ENCODE data around the gene ENC1. TPM values are rescaled to one million over a fixed set of nuclear protein-coding genes. Genes with fewer than 3 reads are reported as not detected.

Gene ENC1
- total and polyA plus RNA-seq, 2 of the 8 experiments (the other 6 are each of a cell fraction or from before 2014, with no cell fraction given): 5.5 to 13.2 TPM

DNA sequence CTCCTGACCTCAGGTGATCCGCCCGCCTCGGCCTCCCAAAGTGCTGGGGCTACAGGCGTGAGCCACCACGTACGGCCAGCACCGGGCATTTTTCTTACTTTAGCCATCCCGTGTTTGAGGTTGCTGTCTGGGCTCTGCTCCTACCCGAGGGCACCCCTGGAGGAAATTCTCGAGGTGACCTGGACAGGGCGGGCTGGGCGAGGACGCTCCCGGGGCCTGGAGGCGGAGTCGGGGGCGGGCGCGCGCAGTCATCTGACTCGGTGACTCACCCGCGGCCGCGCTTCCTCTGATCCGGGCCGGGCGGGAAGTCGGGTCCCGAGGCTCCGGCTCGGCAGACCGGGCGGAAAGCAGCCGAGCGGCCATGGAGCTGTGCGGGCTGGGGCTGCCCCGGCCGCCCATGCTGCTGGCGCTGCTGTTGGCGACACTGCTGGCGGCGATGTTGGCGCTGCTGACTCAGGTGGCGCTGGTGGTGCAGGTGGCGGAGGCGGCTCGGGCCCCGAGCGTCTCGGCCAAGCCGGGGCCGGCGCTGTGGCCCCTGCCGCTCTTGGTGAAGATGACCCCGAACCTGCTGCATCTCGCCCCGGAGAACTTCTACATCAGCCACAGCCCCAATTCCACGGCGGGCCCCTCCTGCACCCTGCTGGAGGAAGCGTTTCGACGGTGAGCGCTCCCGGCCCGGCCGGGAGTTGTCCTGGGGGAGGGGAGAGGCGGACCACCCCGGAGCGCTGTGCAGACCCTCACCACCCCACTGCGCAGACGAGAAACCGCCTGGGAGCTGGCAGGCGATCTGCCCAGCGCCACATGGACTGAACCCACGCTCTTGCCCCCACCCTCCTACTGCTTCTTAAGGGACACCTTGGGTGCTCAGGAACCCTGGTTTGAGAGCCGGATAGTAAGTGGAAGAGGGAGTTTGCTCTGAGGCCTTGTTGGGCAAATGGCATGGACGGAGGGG lies 44.6 kb upstream of the ENC1 start, which contains the start of gene HEXB (continued):
- TF ChIP-seq, protein P1, sequence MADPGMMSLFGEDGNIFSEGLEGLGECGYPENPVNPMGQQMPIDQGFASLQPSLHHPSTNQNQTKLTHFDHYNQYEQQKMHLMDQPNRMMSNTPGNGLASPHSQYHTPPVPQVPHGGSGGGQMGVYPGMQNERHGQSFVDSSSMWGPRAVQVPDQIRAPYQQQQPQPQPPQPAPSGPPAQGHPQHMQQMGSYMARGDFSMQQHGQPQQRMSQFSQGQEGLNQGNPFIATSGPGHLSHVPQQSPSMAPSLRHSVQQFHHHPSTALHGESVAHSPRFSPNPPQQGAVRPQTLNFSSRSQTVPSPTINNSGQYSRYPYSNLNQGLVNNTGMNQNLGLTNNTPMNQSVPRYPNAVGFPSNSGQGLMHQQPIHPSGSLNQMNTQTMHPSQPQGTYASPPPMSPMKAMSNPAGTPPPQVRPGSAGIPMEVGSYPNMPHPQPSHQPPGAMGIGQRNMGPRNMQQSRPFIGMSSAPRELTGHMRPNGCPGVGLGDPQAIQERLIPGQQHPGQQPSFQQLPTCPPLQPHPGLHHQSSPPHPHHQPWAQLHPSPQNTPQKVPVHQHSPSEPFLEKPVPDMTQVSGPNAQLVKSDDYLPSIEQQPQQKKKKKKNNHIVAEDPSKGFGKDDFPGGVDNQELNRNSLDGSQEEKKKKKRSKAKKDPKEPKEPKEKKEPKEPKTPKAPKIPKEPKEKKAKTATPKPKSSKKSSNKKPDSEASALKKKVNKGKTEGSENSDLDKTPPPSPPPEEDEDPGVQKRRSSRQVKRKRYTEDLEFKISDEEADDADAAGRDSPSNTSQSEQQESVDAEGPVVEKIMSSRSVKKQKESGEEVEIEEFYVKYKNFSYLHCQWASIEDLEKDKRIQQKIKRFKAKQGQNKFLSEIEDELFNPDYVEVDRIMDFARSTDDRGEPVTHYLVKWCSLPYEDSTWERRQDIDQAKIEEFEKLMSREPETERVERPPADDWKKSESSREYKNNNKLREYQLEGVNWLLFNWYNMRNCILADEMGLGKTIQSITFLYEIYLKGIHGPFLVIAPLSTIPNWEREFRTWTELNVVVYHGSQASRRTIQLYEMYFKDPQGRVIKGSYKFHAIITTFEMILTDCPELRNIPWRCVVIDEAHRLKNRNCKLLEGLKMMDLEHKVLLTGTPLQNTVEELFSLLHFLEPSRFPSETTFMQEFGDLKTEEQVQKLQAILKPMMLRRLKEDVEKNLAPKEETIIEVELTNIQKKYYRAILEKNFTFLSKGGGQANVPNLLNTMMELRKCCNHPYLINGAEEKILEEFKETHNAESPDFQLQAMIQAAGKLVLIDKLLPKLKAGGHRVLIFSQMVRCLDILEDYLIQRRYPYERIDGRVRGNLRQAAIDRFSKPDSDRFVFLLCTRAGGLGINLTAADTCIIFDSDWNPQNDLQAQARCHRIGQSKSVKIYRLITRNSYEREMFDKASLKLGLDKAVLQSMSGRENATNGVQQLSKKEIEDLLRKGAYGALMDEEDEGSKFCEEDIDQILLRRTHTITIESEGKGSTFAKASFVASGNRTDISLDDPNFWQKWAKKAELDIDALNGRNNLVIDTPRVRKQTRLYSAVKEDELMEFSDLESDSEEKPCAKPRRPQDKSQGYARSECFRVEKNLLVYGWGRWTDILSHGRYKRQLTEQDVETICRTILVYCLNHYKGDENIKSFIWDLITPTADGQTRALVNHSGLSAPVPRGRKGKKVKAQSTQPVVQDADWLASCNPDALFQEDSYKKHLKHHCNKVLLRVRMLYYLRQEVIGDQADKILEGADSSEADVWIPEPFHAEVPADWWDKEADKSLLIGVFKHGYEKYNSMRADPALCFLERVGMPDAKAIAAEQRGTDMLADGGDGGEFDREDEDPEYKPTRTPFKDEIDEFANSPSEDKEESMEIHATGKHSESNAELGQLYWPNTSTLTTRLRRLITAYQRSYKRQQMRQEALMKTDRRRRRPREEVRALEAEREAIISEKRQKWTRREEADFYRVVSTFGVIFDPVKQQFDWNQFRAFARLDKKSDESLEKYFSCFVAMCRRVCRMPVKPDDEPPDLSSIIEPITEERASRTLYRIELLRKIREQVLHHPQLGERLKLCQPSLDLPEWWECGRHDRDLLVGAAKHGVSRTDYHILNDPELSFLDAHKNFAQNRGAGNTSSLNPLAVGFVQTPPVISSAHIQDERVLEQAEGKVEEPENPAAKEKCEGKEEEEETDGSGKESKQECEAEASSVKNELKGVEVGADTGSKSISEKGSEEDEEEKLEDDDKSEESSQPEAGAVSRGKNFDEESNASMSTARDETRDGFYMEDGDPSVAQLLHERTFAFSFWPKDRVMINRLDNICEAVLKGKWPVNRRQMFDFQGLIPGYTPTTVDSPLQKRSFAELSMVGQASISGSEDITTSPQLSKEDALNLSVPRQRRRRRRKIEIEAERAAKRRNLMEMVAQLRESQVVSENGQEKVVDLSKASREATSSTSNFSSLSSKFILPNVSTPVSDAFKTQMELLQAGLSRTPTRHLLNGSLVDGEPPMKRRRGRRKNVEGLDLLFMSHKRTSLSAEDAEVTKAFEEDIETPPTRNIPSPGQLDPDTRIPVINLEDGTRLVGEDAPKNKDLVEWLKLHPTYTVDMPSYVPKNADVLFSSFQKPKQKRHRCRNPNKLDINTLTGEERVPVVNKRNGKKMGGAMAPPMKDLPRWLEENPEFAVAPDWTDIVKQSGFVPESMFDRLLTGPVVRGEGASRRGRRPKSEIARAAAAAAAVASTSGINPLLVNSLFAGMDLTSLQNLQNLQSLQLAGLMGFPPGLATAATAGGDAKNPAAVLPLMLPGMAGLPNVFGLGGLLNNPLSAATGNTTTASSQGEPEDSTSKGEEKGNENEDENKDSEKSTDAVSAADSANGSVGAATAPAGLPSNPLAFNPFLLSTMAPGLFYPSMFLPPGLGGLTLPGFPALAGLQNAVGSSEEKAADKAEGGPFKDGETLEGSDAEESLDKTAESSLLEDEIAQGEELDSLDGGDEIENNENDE (IDR thresholded peaks at IDR 0.05; ENCODE audit: insufficient replicate concordance, low read length): no peak
- TF ChIP-seq TAF1 (IDR thresholded peaks at IDR 0.05; ENCODE audit: low read depth, low read length) (peak; percentile 87), POU5F1 (IDR thresholded peaks at IDR 0.05; ENCODE audit: low read depth, low read length) (no peak), KDM5A (IDR thresholded peaks at IDR 0.05; ENCODE audit: low read length) (no peak), CHD1 (IDR thresholded peaks at IDR 0.05; ENCODE audit: low read depth, low read length) (no peak), POLR2AphosphoS5 (IDR thresholded peaks at IDR 0.05; ENCODE audit: low read depth, low read length) (peak; percentile 88), BRCA1 (IDR thresholded peaks at IDR 0.05; ENCODE audit: low read depth, low read length) (no peak), EGR1 (IDR thresholded peaks at IDR 0.05; ENCODE audit: borderline replicate concordance, low read depth, low read length) (no peak), SIX5 (IDR thresholded peaks at IDR 0.05; ENCODE audit: low read depth, low read length) (no peak), SIRT6 (IDR thresholded peaks at IDR 0.05; ENCODE audit: low read length) (no peak), HDAC6 (IDR thresholded peaks at IDR 0.05; ENCODE audit: low read depth, low read length) (no peak)
